Measurements from ENCODE around the gene MRI1.
A peak's percentile ranks its signal among the peaks of the same experiment; 100 is the strongest.

Gene MRI1

GRCh38 chr19:13729859-13730258 lies 34.5 kb upstream of the MRI1 start:
- no peak overlapping the region for H3K27ac ChIP-seq
- TF ChIP-seq CTCF (IDR thresholded peaks at IDR 0.05) = no peak
- no peak for TF ChIP-seq ZFX (IDR thresholded peaks at IDR 0.05; ENCODE audit: borderline replicate concordance)

- peak overlapping the region; percentile 80 for H3K27ac ChIP-seq
- TF ChIP-seq ZFX (IDR thresholded peaks at IDR 0.05; ENCODE audit: borderline replicate concordance) (no peak), CTCF (IDR thresholded peaks at IDR 0.05) (no peak)
Measured at GRCh38 chr19:13731147-13731964, 33.0 kb upstream of the MRI1 start.

- H3K27ac ChIP-seq = no peak overlapping the region
- no peak for TF ChIP-seq CTCF (IDR thresholded peaks at IDR 0.05)
- TF ChIP-seq ZFX (IDR thresholded peaks at IDR 0.05; ENCODE audit: borderline replicate concordance) = no peak
Measured at GRCh38 chr19:13732337-13732736, 32.0 kb upstream of the MRI1 start.

- TF ChIP-seq ZFX (IDR thresholded peaks at IDR 0.05; ENCODE audit: borderline replicate concordance) (no peak), CTCF (IDR thresholded peaks at IDR 0.05) (no peak)
- no peak overlapping the region for H3K27ac ChIP-seq
Measured at GRCh38 chr19:13734751-13735150, 29.6 kb upstream of the MRI1 start.

GRCh38 chr19:13738073-13738472 lies 26.2 kb upstream of the MRI1 start:
- H3K27ac ChIP-seq = no peak overlapping the region
- TF ChIP-seq CTCF (IDR thresholded peaks at IDR 0.05) (no peak), ZFX (IDR thresholded peaks at IDR 0.05; ENCODE audit: borderline replicate concordance) (no peak)

- no peak for TF ChIP-seq ZFX (IDR thresholded peaks at IDR 0.05; ENCODE audit: borderline replicate concordance)
- TF ChIP-seq CTCF (IDR thresholded peaks at IDR 0.05) = no peak
Measured at GRCh38 chr19:13741893-13742292, 22.4 kb upstream of the MRI1 start.

GRCh38 chr19:13742756-13743155 lies 21.6 kb upstream of the MRI1 start:
- H3K27ac ChIP-seq = no peak overlapping the region
- TF ChIP-seq ZFX (IDR thresholded peaks at IDR 0.05; ENCODE audit: borderline replicate concordance) (no peak), CTCF (IDR thresholded peaks at IDR 0.05) (no peak)

More at GRCh38 chr19:13741893-13742292, 22.4 kb upstream of the MRI1 start:
- no peak overlapping the region for H3K27ac ChIP-seq

Measured in 22Rv1 (cell line).